K562 (cell line): Measurements from ENCODE around the gene CYB5R4. TPM values are rescaled to one million over a fixed set of nuclear protein-coding genes. Genes with fewer than 3 reads are reported as not detected.

Experiments used
- ATAC-seq: fragments of 200-7000 bp; cut with Tn5 transposase; 3 replicates; pipeline ENCODE4 v1.9.1; 2020; ENCODE audit warnings: moderate library complexity
- BruUV-seq: library from RNA; stranded (reverse); fragments of 400-500 nt; replicated peaks from 2 replicates; lab custom pipeline; 2021; lab: Mats Ljungman, UMichigan
- CTCF ChIA-PET: fragments of 300-600 bp; formaldehyde crosslinking; extraction: SDS; loops from one replicate; lab custom pipeline; 2021; ENCODE audit warnings: low intra/inter-chr PET ratio; lab: Yijun Ruan, JAX
- POLR2A ChIA-PET: fragments of 300-600, 350-650 bp; sonication (Branson Sonifier 250); formaldehyde crosslinking; extraction: SDS; loops from one replicate; lab custom pipeline; 2021; ENCODE audit warnings: antibody characterized with exemption, inconsistent platforms; lab: Yijun Ruan, JAX
- DNase-seq, 4 experiments: peaks; one replicate each; pipeline versions ENCODE4 v3.0.0 to v3.0.0-alpha.2; 2011 to 2018; ENCODE audit warnings: low spot score in 3 of 4, mixed read lengths in 3 of 4; ENCODE audit errors: extremely low read depth in 1 of 4
- FAIRE-seq: peaks from 2 replicates; lab custom pipeline; 2011; peaks lifted over from hg19 to GRCh38; lab: Jason Lieb, UNC
- H2AFZ ChIP-seq: 2 replicates; pipeline ENCODE4 v1.6.0; 2011; ENCODE audit warnings: low read depth, low read length, control low read depth, inconsistent platforms
- H3K27ac ChIP-seq: fragments of 200-600 bp; 3 replicates; pipeline ENCODE4 v1.8.0; 2011; ENCODE audit warnings: low read depth, mild to moderate bottlenecking, control low read depth, inconsistent platforms, low read length, moderate library complexity, mixed read lengths; ENCODE audit errors: extremely low read depth
- H3K27me3 ChIP-seq, 2 experiments: fragments of 300-600 bp in 1 of 2; 2 replicates in 1 of 2; 3 replicates in 1 of 2; pipeline versions ENCODE4 v1.6.0 to v1.8.0; 2011; ENCODE audit warnings: inconsistent platforms in 2 of 2, low read length in 2 of 2, mild to moderate bottlenecking in 1 of 2, mixed read lengths in 1 of 2, moderate library complexity in 1 of 2; ENCODE audit not compliant: control insufficient read depth in 2 of 2, insufficient read depth in 2 of 2
- H3K36me3 ChIP-seq: fragments of 300-600 bp; 3 replicates; pipeline ENCODE4 v1.8.0; 2011; ENCODE audit warnings: mild to moderate bottlenecking, low read length, inconsistent platforms; ENCODE audit not compliant: control insufficient read depth, insufficient read depth
- H3K4me1 ChIP-seq, 2 experiments: fragments of 200-600 bp in 1 of 2; replicated peaks in 1 of 2; 2 replicates in 1 of 2; 3 replicates in 1 of 2; pipeline versions ENCODE4 v1.5.1 to v1.8.0; 2011; ENCODE audit warnings: inconsistent platforms in 2 of 2, low read length in 2 of 2, mild to moderate bottlenecking in 1 of 2, mixed read lengths in 1 of 2, moderate library complexity in 1 of 2; ENCODE audit not compliant: control insufficient read depth in 2 of 2, insufficient read depth in 2 of 2
- H3K4me2 ChIP-seq: 2 replicates; pipeline ENCODE4 v1.6.1; 2011; ENCODE audit warnings: low read length, control low read depth, inconsistent platforms, mixed read lengths; ENCODE audit not compliant: insufficient read depth
- H3K4me3 ChIP-seq: fragments of 200-600 bp; sonication (generic), shearing (Covaris generic); 2 replicates; pipeline ENCODE4 v1.5.1; 2016; ENCODE audit warnings: control low read depth, inconsistent platforms
- H3K79me2 ChIP-seq: fragments of 200-600 bp; 3 replicates; pipeline ENCODE4 v1.8.0; 2011; ENCODE audit warnings: low read length, inconsistent platforms; ENCODE audit not compliant: control insufficient read depth, insufficient read depth
- H3K9ac ChIP-seq, 2 experiments: 2 replicates each; pipeline versions ENCODE4 v1.6.0 to v1.6.1; 2011; ENCODE audit warnings: low read depth in 2 of 2, low read length in 2 of 2, control low read depth in 1 of 2, inconsistent platforms in 1 of 2, mild to moderate bottlenecking in 1 of 2, mixed read lengths in 1 of 2; ENCODE audit not compliant: insufficient read depth in 1 of 2
- H3K9me1 ChIP-seq: one replicate; pipeline ENCODE4 v1.6.0; 2011; ENCODE audit warnings: inconsistent platforms, mild to moderate bottlenecking, low read length, moderate library complexity; ENCODE audit not compliant: control insufficient read depth, insufficient read depth
- H3K9me3 ChIP-seq: replicated peaks from 2 replicates; pipeline ENCODE4 v1.5.1; 2011; ENCODE audit warnings: low read depth, low read length, inconsistent platforms; ENCODE audit not compliant: control insufficient read depth, insufficient read depth
- H4K20me1 ChIP-seq: replicated peaks from 2 replicates; pipeline ENCODE4 v1.6.1; 2011; ENCODE audit warnings: low read length, inconsistent platforms, mixed read lengths; ENCODE audit not compliant: control insufficient read depth, insufficient read depth
- FOXA3 ChIP-seq, 2 experiments: fragments of 450-650 bp in 1 of 2; sonication (generic) in 1 of 2; formaldehyde crosslinking; IDR thresholded peaks in 1 of 2; conservative IDR thresholded peaks in 1 of 2; 2 replicates each; pipeline versions ENCODE4 v1.4.0 to v1.8.0; 2020 to 2022; ENCODE audit warnings: mild to moderate bottlenecking in 2 of 2, missing genetic modification reagents in 1 of 2
- HCFC1 ChIP-seq: IDR thresholded peaks from 2 replicates; pipeline ENCODE4 v1.6.1; 2012; ENCODE audit warnings: low read depth, low read length, improper control_type of control experiment
- HMGXB4 ChIP-seq: sonication (generic); formaldehyde crosslinking; IDR thresholded peaks from 2 replicates; pipeline ENCODE4 v1.8.1; 2023; ENCODE audit warnings: mild to moderate bottlenecking, missing genetic modification reagents
- KAT2B ChIP-seq: IDR thresholded peaks from one replicate; pipeline ENCODE4 v1.6.1; 2012; ENCODE audit warnings: low read depth, mild to moderate bottlenecking, control low read depth, inconsistent platforms, low read length, moderate library complexity
- MXI1 ChIP-seq: IDR thresholded peaks from 2 replicates; pipeline ENCODE4 v1.6.1; 2011; ENCODE audit warnings: low read depth, mild to moderate bottlenecking, improper control_type of control experiment, low read length
- NFIX ChIP-seq: fragments of 250-450 bp; sonication (Bioruptor Pico); IDR thresholded peaks from 2 replicates; pipeline ENCODE4 v1.4.0; 2020; ENCODE audit warnings: low read depth, mild to moderate bottlenecking, moderate library complexity
- NFRKB ChIP-seq: fragments of 450-650 bp; IDR thresholded peaks from 2 replicates; pipeline ENCODE4 v1.6.1; 2016; ENCODE audit warnings: low read depth
- NR3C1 ChIP-seq: sonication (generic); formaldehyde crosslinking; IDR thresholded peaks from 2 replicates; pipeline ENCODE4 v1.8.1; 2022; ENCODE audit warnings: missing genetic modification reagents
- ZNF511 ChIP-seq: sonication (generic); formaldehyde crosslinking; IDR thresholded peaks from 2 replicates; pipeline ENCODE4 v1.8.0; 2022; ENCODE audit warnings: mild to moderate bottlenecking, missing genetic modification reagents
- WGBS: fragments of 100-300 bp; shearing (Covaris generic); methylation state at CpG from one replicate; pipeline ENCODE4 v1.1.6; 2016; ENCODE audit warnings: low coverage, mixed read lengths; ENCODE audit not compliant: insufficient coverage; ENCODE audit errors: missing lambda C conversion rate; 5-methylcytosine and 5-hydroxymethylcytosine counted together
- in situ Hi-C: fragments of 300-500 bp; cut with MboI; formaldehyde crosslinking; loops from 4 replicates; pipeline ENCODE4 v1.15.0; 2018; ENCODE audit warnings: inconsistent platforms, mixed read lengths
- intact Hi-C: fragments of 100-400 bp; cut with micrococcal nuclease; formaldehyde crosslinking; loops from 2 replicates; pipeline ENCODE4 v1.14.2; 2022
- polyA plus RNA-seq, 8 experiments: library from polyadenylated mRNA; depleted of rRNA in 4 of 8; stranded (reverse) in 5 of 8; unstranded in 3 of 8; fragments of >200 nt; fragmentation: Nextera tagmentation in 2 of 8; fragmentation: Illumina TruSeq in 1 of 8; extraction: Ambion mirVana in 2 of 8; extraction: Trizol in 1 of 8; gene quantifications; 2 replicates each; pipeline versions ENCODE4 v1.2.1 to v1.2.3, GENCODE V29; 2011 to 2014; ENCODE audit warnings: inconsistent platforms in 1 of 8, missing spikeins in 1 of 8
- total RNA-seq, 7 experiments: library from RNA; depleted of rRNA in 6 of 7; stranded (reverse); fragments of >200 nt in 6 of 7; fragmentation: Illumina TruSeq in 2 of 7; extraction: Trizol in 2 of 7; gene quantifications; 2 replicates each; pipeline versions ENCODE4 v1.2.1 to v1.2.3, GENCODE V29; 2011 to 2021; ENCODE audit warnings: low replicate concordance in 1 of 7

Gene CYB5R4
- total and polyA plus RNA-seq, 9 of the 15 experiments (the other 6 are each of a cell fraction or from before 2014, with no cell fraction given), result 5.9 to 23.1 (median 19.0) TPM

- Histone ChIP-seq H3K4me1 (peaks cover 0 to 10% of the 10 kb centered on the region in 2 experiments; a peak in 2 of 5 replicates), H3K9me3 (peaks cover 3% of the 10 kb centered on the region), H3K27me3 (no peaks in the 10 kb centered on the region; a peak in 1 of 5 replicates), H3K79me2 (peaks cover 43% of the 10 kb centered on the region), H3K36me3 (peaks cover 37% of the 10 kb centered on the region), H3K4me3 (no peak overlapping the region), H3K9ac (no peak overlapping the region), H3K9me1 (no peaks in the 10 kb centered on the region), H3K27ac (no peak overlapping the region), H2AFZ (no peak overlapping the region), H3K4me2 (no peak overlapping the region), H4K20me1 (no peaks in the 10 kb centered on the region; the same call in 1 of the 2 replicates)
- intact Hi-C loops, result no loop called here
- DNase-seq (no peak), ATAC-seq (no peak), FAIRE-seq (no peak)
- WGBS, result 72% methylated on average over 4 of the region's 4 CpGs
- in situ Hi-C loops, result no loop called here
- no TSS peak for BruUV-seq
- POLR2A ChIA-PET, result no interaction called here
- CTCF ChIA-PET, result no interaction called here
- TF ChIP-seq ZNF511 (CRISPR knock-in tag), result no peak
- TF ChIP-seq FOXA3 (CRISPR knock-in tag; conservative IDR thresholded peaks at IDR 0.05 in 1 of 2, IDR thresholded peaks at IDR 0.05 in 1 of 2), result no peak
- TF ChIP-seq KAT2B, result no peak
- no peak for TF ChIP-seq MXI1
- TF ChIP-seq NFRKB, result no peak
- TF ChIP-seq HMGXB4, result no peak
- TF ChIP-seq HCFC1, result no peak
- no peak for TF ChIP-seq NR3C1 (CRISPR knock-in tag)
- no peak for TF ChIP-seq NFIX (CRISPR knock-in tag)
Observed at GRCh38 chr6:83862776-83863471, 3.4 kb downstream of the CYB5R4 start.
